SK-MEL-5 (cell line): Measurements from ENCODE around the gene TEX54. TPM values are rescaled to one million over a fixed set of nuclear protein-coding genes. Genes with fewer than 3 reads are reported as not detected.
"Not testable (repeated sequence)": the region's sequence is repeated elsewhere in the genome, so short reads cannot be mapped to it uniquely, and the experiment has no call there.

Source experiments
- DNase-seq: peaks from one replicate; pipeline ENCODE4 v3.0.0-alpha.2; 2016; ENCODE audit warnings: low read depth, low spot score
- in situ Hi-C: cut with HindIII; loops from 2 replicates; pipeline ENCODE4 v1.10.0; 2016; ENCODE audit warnings: low sequenced_read_pairs, high pct_unique_total_duplicates, low pct_unique_long_range_greater_than_20kb
- total RNA-seq: library from RNA; depleted of rRNA; stranded (reverse); fragments of >200 nt; shearing (Covaris generic); gene quantifications from 2 replicates; pipeline ENCODE4 v1.2.3, GENCODE V29; 2014

The TEX54 gene
- total RNA-seq, 1 experiment from 2014 or later, result not detected

GRCh38 chr11:62857541-62857982, 24.9 kb upstream of the TEX54 start:
- DNase-seq, result no peak
- in situ Hi-C loops, result no loop called here

- in situ Hi-C loops, result no loop called here
- DNase-seq, result no peak
These were observed 23.8 kb upstream of the TEX54 start for GRCh38 chr11:62856333-62856895.

GRCh38 chr11:62855571-62856332, 23.1 kb upstream of the TEX54 start:
- peak; percentile 94 for DNase-seq
- in situ Hi-C loops, result no loop called here

GRCh38 chr11:62854825-62855570, 22.4 kb upstream of the TEX54 start:
- no peak for DNase-seq
- in situ Hi-C loops, result no loop called here

GRCh38 chr11:62854013-62854824, 21.6 kb upstream of the TEX54 start:
- in situ Hi-C loops, result no loop called here
- DNase-seq, result no peak

- in situ Hi-C loops, result no loop called here
- no peak for DNase-seq
These were observed 20.8 kb upstream of the TEX54 start for GRCh38 chr11:62853279-62853965.

- no peak for DNase-seq
- in situ Hi-C loops, result no loop called here
These were observed 20.0 kb upstream of the TEX54 start for GRCh38 chr11:62852523-62853188.

- in situ Hi-C loops, result no loop called here
These were observed 19.3 kb upstream of the TEX54 start for GRCh38 chr11:62851807-62852522.

GRCh38 chr11:62850911-62851806, 18.5 kb upstream of the TEX54 start:
- in situ Hi-C loops, result no loop called here
- no peak for DNase-seq

More at GRCh38 chr11:62851807-62852522, 19.3 kb upstream of the TEX54 start:
- no peak for DNase-seq

- DNase-seq, result no peak
- in situ Hi-C loops, result no loop called here
These were observed 15.2 kb upstream of the TEX54 start for GRCh38 chr11:62847767-62848314.

GRCh38 chr11:62846177-62846576, 13.5 kb upstream of the TEX54 start:
- no peak for DNase-seq
- in situ Hi-C loops, result no loop called here

- in situ Hi-C loops, result no loop called here
- DNase-seq, result no peak
These were observed 11.5 kb upstream of the TEX54 start for GRCh38 chr11:62844154-62844553.

- no peak for DNase-seq
- in situ Hi-C loops, result no loop called here
These were observed 10.8 kb upstream of the TEX54 start for GRCh38 chr11:62843466-62843865.

- in situ Hi-C loops, DNase-seq: not testable (repeated sequence)
These were observed 10.2 kb upstream of the TEX54 start for GRCh38 chr11:62842891-62843290.

- in situ Hi-C loops, result no loop called here
- no peak for DNase-seq
These were observed 9.6 kb upstream of the TEX54 start for GRCh38 chr11:62842171-62842741.
